Astrocyte (in vitro differentiated cells and primary cell): ENCODE results near the gene ACYP2. TPM values are rescaled to one million over a fixed set of nuclear protein-coding genes. Genes with fewer than 3 reads are reported as not detected.

Experiments used
- DNase-seq: peaks from one replicate; pipeline ENCODE4 v3.0.0-alpha.2; 2010; ENCODE audit warnings: low read depth
- FAIRE-seq: peaks from 2 replicates; lab custom pipeline; 2011; peaks lifted over from hg19 to GRCh38; lab: Jason Lieb, UNC
- H2AFZ ChIP-seq: 2 replicates; pipeline ENCODE4 v1.6.0; 2012; ENCODE audit warnings: low read depth, low read length, inconsistent platforms
- H3K27ac ChIP-seq: 2 replicates; pipeline ENCODE4 v1.5.1; 2011; ENCODE audit warnings: low read depth, low read length, inconsistent platforms
- H3K27me3 ChIP-seq: 2 replicates; pipeline ENCODE4 v1.6.0; 2011; ENCODE audit warnings: low read length, inconsistent platforms; ENCODE audit not compliant: insufficient read depth
- H3K36me3 ChIP-seq: 2 replicates; pipeline ENCODE4 v1.5.1; 2011; ENCODE audit warnings: low read length, inconsistent platforms; ENCODE audit not compliant: insufficient read depth
- H3K4me1 ChIP-seq: 2 replicates; pipeline ENCODE4 v1.5.1; 2011; ENCODE audit warnings: low read length, inconsistent platforms; ENCODE audit not compliant: insufficient read depth
- H3K4me2 ChIP-seq: 2 replicates; pipeline ENCODE4 v1.6.0; 2012; ENCODE audit warnings: low read length, inconsistent platforms
- H3K4me3 ChIP-seq: 2 replicates; pipeline ENCODE4 v1.5.1; 2011; ENCODE audit warnings: low read depth, mild to moderate bottlenecking, low read length, inconsistent platforms; ENCODE audit not compliant: insufficient read depth
- H3K79me2 ChIP-seq: 2 replicates; pipeline ENCODE4 v1.6.0; 2012; ENCODE audit warnings: mild to moderate bottlenecking, low read length, inconsistent platforms; ENCODE audit not compliant: insufficient read depth
- H3K9ac ChIP-seq: 2 replicates; pipeline ENCODE4 v1.6.0; 2012; ENCODE audit warnings: mild to moderate bottlenecking, low read length, inconsistent platforms
- H3K9me3 ChIP-seq: 2 replicates; pipeline ENCODE4 v1.5.1; 2012; ENCODE audit warnings: low read depth, mild to moderate bottlenecking, low read length, inconsistent platforms; ENCODE audit not compliant: insufficient read depth
- H4K20me1 ChIP-seq: 2 replicates; pipeline ENCODE4 v1.6.0; 2012; ENCODE audit warnings: low read length, inconsistent platforms; ENCODE audit not compliant: insufficient read depth
- H3K27ac Mint-ChIP-seq: one replicate; pipeline ENCODE4 v1.8.0; 2021; ENCODE audit warnings: mild to moderate bottlenecking, mixed read lengths; ENCODE audit not compliant: unreplicated experiment
- H3K27me3 Mint-ChIP-seq: one replicate; pipeline ENCODE4 v1.8.0; 2021; ENCODE audit warnings: low read depth, mixed read lengths; ENCODE audit not compliant: unreplicated experiment
- H3K36me3 Mint-ChIP-seq: one replicate; pipeline ENCODE4 v1.8.0; 2021; ENCODE audit warnings: low read depth, mixed read lengths; ENCODE audit not compliant: unreplicated experiment
- H3K4me1 Mint-ChIP-seq: one replicate; pipeline ENCODE4 v1.8.0; 2021; ENCODE audit warnings: low read depth, mixed read lengths; ENCODE audit not compliant: unreplicated experiment
- H3K4me3 Mint-ChIP-seq: one replicate; pipeline ENCODE4 v1.8.0; 2021; ENCODE audit warnings: mild to moderate bottlenecking, moderate library complexity, mixed read lengths; ENCODE audit not compliant: unreplicated experiment
- H3K9me3 Mint-ChIP-seq: one replicate; pipeline ENCODE4 v1.8.0; 2021; ENCODE audit warnings: mild to moderate bottlenecking, mixed read lengths; ENCODE audit not compliant: unreplicated experiment
- CTCF ChIP-seq: IDR thresholded peaks from 2 replicates; pipeline ENCODE4 v1.5.1; 2011; ENCODE audit warnings: low read depth, mild to moderate bottlenecking, inconsistent platforms, low read length, moderate library complexity; ENCODE audit not compliant: insufficient read depth
- EZH2 ChIP-seq: IDR thresholded peaks from 2 replicates; pipeline ENCODE4 v1.6.1; 2012; ENCODE audit warnings: mild to moderate bottlenecking, low read length, inconsistent platforms; ENCODE audit not compliant: insufficient read depth
- total RNA-seq: library from RNA; stranded (reverse); gene quantifications from 2 replicates; pipeline ENCODE4 v1.2.1, GENCODE V29; 2021

The ACYP2 gene
- total RNA-seq, 1 donor from 2014 or later = 6.8 TPM

- H2AFZ ChIP-seq = no peak overlapping the region
- no peaks in the 10 kb centered on the region for H3K36me3 ChIP-seq
- no peaks in the 10 kb centered on the region for H3K27me3 ChIP-seq
- H3K9me3 Mint-ChIP-seq = peaks cover 2% of the 10 kb centered on the region
- H3K9me3 ChIP-seq = no peaks in the 10 kb centered on the region
- H3K27ac ChIP-seq = no peak overlapping the region
- peaks cover 2% of the 10 kb centered on the region for H3K4me1 Mint-ChIP-seq
- no peak overlapping the region for H3K4me3 ChIP-seq
- no peak overlapping the region for H3K9ac ChIP-seq
- FAIRE-seq = no peak
- TF ChIP-seq EZH2 (no peak), CTCF (no peak)
- DNase-seq = no peak
- H3K4me2 ChIP-seq = no peak overlapping the region
- no peak overlapping the region for H3K27ac Mint-ChIP-seq
- H4K20me1 ChIP-seq = no peaks in the 10 kb centered on the region
- no peaks in the 10 kb centered on the region for H3K36me3 Mint-ChIP-seq
- peaks cover 4% of the 10 kb centered on the region for H3K27me3 Mint-ChIP-seq
- H3K4me3 Mint-ChIP-seq = no peak overlapping the region
- H3K79me2 ChIP-seq = no peaks in the 10 kb centered on the region
- no peaks in the 10 kb centered on the region for H3K4me1 ChIP-seq
Observed at GRCh38 chr2:54298514-54298913, 183.1 kb downstream of the ACYP2 start.

- H3K4me1 ChIP-seq = peaks cover 10% of the 10 kb centered on the region
- H3K4me2 ChIP-seq = no peak overlapping the region
- no peak overlapping the region for H3K27ac ChIP-seq
- Mint-ChIP-seq H3K36me3 (no peaks in the 10 kb centered on the region), H3K27ac (no peak overlapping the region), H3K4me3 (no peak overlapping the region), H3K27me3 (peaks cover 4% of the 10 kb centered on the region), H3K9me3 (peaks cover 2% of the 10 kb centered on the region), H3K4me1 (peaks cover 14% of the 10 kb centered on the region)
- no peaks in the 10 kb centered on the region for H3K27me3 ChIP-seq
- no peak overlapping the region for H3K9ac ChIP-seq
- no peak overlapping the region for H3K4me3 ChIP-seq
- no peak for TF ChIP-seq CTCF
- no peak for TF ChIP-seq EZH2
- no peaks in the 10 kb centered on the region for H4K20me1 ChIP-seq
- no peak overlapping the region for H2AFZ ChIP-seq
- no peaks in the 10 kb centered on the region for H3K79me2 ChIP-seq
- no peak for FAIRE-seq
- DNase-seq = no peak
- H3K9me3 ChIP-seq = no peaks in the 10 kb centered on the region
- H3K36me3 ChIP-seq = no peaks in the 10 kb centered on the region
Observed at GRCh38 chr2:54303631-54304030, 188.2 kb downstream of the ACYP2 start.

GRCh38 chr2:54306556-54306955, 191.1 kb downstream of the ACYP2 start:
- H3K79me2 ChIP-seq = no peaks in the 10 kb centered on the region
- peaks cover 32% of the 10 kb centered on the region for H3K4me1 Mint-ChIP-seq
- H3K4me3 Mint-ChIP-seq = no peak overlapping the region
- no peaks in the 10 kb centered on the region for H3K36me3 ChIP-seq
- peak overlapping the region; percentile 8 for H3K27ac Mint-ChIP-seq
- H3K4me2 ChIP-seq = peak overlapping the region; percentile 44
- no peaks in the 10 kb centered on the region for H3K27me3 Mint-ChIP-seq
- H3K36me3 Mint-ChIP-seq = no peaks in the 10 kb centered on the region
- H4K20me1 ChIP-seq = no peaks in the 10 kb centered on the region
- TF ChIP-seq CTCF (no peak), EZH2 (no peak)
- H3K27me3 ChIP-seq = no peaks in the 10 kb centered on the region
- H3K27ac ChIP-seq = peak overlapping the region; percentile 35
- peak overlapping the region; percentile 12 for H3K9ac ChIP-seq
- DNase-seq (peak; percentile 84), FAIRE-seq (peak; percentile 87)
- H2AFZ ChIP-seq = no peak overlapping the region
- H3K9me3 Mint-ChIP-seq = no peaks in the 10 kb centered on the region
- no peak overlapping the region for H3K4me3 ChIP-seq
- peaks cover 10% of the 10 kb centered on the region for H3K4me1 ChIP-seq
- no peaks in the 10 kb centered on the region for H3K9me3 ChIP-seq
